Glomerular visceral epithelial cell (primary cell): ENCODE results near the gene SNAPIN.
"Not testable (repeated sequence)": the region's sequence is repeated elsewhere in the genome, so short reads cannot be mapped to it uniquely, and the experiment has no call there.

ENCODE experiments used
- DNase-seq: peaks from one replicate; pipeline ENCODE4 v3.0.0-alpha.2; 2016; ENCODE audit errors: extremely low spot score

The SNAPIN gene

DNA sequence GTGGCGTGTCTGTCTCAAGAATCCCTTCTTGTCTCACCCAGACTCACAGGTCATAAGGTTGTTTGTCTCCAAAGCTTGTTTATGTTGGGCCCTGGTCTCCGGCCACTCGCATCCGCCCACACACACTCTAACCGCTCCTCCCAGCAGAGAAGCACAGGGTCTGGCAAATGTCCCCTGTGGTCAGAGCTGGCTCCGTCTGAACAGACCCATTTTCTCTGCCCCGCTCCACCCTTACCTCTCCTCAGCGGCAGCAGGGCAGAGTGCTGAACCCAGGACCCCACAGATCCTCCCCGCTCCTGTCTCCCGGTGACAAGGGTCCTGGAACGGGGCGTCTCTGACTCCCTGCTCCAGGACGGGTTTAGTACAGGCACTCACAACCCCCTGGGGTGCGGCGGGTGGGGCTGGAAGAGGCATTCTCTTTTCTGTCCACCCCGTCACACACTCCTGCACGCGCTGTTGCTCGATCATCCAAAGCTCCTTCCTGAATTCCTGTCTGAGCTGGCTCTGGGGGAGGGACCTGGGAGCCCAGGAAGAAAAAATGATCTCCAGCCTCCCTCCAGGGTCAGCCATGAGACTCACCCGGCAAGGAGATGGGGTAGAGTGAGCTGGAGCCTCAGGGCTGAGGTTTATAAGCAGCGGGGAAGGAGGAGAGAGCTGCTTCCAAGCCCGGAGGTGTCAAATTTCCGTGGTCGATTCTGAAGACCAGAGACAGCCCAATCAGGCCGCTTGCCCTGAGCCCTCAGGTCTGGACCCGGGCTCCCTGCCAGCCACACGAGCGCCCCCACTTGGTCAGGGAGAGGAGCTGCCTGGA lies 31.4 kb upstream of the SNAPIN start, which contains the start of gene S100A13:
Gene S100A13, minus strand, starts transcription at position 602 of the 811 bp plus-strand sequence. CDS start 1,033 bp downstream, outside the sequence.
- peak; percentile 97 for DNase-seq

DNA sequence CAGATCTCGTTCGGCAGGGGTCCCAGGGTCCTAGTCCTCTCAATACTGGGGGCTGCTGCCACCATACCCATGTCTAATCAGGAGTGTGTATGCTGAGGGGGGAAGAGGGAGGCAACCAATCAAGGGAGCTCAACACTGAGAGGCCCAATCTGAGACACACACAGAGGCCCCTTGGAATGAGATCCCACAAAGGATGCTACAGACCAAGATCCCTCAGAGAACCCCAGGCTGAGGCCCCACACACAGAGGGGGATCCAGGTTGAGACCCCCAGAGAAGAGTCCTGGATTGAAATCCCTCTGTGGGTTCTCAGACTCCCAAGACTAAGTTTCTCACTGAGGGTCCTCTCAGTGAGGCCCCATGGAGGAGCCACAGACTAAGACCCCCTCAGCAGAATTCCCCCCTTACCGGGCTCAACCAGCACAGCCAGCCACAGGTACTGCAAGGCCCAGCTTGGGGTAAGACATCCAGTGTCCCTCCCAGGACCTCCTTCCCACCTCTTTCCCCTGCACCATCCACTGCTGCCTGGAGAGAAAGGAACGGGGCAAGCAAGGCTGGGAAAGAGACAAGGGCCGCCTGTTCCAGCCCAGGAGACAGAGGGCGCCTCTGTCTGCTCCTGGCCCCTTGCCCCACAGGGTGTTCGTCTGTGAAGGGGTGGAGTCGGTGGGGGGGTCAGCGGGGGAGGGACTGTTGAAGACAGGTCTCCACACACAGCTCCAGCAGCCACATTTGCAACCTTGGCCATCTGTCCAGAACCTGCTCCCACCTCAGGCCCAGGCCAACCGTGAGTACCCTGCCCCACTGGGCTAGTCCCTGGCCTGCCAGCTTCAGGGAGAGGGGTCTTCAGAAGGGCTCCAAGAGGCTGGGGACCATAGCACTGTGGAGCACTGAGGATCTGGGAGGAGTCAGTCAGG lies 30.5 kb upstream of the SNAPIN start, which contains the start of gene S100A1:
Gene S100A1, plus strand, starts transcription at position 720 of the 912 bp plus-strand sequence. CDS start 2,088 bp downstream, outside the sequence.
- DNase-seq, result no peak

DNA sequence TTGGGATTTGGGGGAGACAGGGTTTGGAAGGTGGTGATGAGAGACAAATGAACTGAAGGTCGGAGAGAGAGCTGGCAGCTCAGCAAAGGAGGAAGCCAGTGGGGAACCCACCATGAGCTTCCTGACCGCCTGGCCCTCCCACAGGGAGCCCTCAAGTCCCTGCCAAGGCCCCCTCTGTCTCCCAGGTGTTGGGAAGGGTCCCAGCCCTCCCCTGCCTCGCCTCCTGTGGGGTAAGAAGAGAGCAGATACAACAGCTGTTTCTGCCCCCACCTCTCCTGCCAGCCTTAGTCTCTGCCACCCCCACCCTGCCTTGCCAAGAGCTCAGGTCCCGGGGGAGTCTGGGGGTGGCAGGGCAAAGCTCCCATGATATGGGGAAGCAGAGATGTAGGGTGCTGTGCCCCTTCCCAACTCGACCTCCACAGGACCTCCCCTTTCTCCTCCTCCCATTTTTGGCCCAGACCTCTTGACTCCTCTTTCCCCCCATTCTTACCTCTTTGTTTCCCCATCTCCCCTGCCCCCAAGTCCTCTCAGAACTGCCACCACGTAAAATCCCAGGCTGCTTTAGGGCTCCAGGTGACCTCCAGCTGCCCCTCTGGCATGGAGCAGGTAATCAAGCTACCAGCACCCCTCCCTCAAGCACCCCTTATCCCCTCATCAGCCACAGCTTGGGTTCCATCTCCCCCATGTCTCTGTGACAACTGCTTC lies 29.7 kb upstream of the SNAPIN start:
- no peak for DNase-seq

DNA sequence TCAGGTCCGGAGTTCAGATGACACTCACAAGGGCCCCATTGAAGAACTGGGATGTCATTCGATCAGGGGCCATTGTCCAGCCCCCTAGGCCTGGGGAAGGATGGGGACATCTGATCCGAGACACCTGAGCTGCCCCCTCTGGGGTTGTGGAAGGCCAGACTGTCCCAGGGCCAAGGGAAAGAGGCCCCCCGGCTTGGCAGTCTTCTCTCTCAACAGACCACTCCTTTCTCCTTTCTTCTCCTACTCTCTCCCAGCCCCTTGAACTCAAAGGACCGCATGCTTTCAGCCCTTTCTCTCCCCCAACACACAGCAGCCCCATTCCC lies 29.2 kb upstream of the SNAPIN start:
- no peak for DNase-seq

DNA sequence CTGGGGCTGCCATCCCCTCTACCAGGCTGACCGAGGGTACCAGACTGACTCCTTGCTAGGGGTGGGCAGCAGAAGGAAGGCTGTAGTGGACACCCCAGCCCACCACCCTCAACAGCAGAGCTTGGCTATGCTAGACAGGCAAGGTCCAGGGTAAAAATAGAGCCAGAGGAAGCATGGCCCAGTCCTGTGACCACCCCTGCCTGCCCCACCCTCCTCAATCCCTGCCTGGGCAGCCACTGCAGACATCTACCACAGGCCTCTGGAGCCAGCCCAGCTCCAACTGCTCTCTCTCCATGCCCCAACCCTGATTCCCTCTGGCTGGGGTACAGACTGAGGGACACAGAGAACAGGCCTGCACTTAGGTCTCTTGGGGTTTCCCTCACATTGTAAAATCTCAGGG lies 28.5 kb upstream of the SNAPIN start:
- no peak for DNase-seq

DNA sequence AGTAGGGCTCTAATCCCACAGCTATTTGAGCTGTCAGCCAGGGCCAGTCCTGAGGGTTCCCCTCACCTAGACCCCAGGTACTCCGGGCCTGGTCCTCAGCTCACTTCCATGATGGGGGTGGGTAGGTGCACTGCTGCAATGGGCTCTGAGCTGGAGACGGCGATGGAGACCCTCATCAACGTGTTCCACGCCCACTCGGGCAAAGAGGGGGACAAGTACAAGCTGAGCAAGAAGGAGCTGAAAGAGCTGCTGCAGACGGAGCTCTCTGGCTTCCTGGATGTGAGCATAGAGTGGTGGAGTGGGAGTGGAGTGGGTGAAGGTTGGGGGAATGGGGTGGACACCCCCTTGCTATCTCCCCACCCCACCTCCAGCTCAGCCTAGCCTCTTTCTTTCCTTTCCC lies 28.1 kb upstream of the SNAPIN start:
- DNase-seq, result no peak

DNA sequence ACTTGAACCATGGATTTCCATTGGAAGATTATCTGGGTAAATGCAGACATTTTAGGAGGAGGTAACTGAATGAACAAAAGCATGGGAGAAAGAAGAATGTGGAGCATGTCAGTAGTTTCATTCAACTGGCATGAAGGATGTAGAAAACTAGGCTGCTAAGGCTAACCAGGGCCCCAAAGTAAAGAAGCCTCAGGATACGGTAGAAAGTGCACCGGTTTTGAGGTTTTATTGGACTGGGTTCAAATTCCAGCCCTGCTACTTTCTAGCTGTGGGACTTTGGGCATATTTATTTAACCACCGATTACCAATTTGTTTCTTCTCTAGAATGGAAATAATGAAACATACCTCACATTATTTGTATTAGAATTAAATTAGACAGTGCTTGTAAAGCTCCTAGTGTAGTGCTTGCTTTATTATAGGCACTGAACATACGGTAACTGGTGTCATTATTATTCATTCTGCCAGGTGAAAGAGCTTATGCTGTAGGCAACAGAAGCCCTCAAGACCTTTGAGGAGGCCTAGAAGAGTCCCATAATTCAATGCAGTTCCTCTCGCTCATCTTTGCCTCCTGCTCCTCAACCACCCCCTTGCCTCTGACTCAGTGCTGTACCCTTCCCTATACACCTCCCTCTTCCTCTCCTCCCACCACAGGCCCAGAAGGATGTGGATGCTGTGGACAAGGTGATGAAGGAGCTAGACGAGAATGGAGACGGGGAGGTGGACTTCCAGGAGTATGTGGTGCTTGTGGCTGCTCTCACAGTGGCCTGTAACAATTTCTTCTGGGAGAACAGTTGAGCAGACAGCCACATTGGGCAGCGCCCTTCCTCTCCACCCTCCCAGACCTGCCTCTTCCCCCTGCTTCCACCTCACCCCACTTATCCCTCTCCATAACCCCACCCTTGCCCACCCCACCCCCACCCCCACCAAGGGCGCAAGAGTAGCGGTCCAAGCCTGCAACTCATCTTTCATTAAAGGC lies 27.2 kb upstream of the SNAPIN start:
- no peak for DNase-seq

DNA sequence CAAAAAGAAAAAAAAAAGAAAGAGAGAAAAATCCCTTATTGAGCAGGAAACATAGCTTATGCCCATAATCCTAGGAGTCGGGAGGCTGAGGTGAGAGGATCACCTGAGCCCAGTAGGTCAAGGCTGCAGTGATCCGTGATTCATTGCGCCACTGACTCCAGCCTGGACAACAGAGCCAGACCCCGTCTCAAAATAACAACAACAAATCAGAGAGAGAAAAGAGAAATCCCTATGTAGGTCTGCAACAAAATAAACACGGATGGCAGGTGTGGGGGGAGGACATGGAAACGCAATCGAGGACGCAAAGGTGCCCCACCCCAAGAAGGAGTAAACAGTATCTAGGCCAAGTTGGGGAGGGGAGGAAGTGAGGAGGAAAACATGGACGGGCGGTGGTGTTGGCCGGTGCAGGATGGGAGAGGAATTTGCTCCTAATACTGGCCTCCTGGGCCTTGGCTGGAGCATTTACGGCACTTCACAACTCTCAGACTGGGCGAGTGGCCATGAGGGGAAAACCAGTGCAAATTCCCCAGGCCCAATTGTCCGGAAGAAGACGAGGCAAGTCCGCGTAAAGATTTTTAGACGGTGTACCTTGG lies 25.2 kb upstream of the SNAPIN start:
- DNase-seq, result no peak

DNA sequence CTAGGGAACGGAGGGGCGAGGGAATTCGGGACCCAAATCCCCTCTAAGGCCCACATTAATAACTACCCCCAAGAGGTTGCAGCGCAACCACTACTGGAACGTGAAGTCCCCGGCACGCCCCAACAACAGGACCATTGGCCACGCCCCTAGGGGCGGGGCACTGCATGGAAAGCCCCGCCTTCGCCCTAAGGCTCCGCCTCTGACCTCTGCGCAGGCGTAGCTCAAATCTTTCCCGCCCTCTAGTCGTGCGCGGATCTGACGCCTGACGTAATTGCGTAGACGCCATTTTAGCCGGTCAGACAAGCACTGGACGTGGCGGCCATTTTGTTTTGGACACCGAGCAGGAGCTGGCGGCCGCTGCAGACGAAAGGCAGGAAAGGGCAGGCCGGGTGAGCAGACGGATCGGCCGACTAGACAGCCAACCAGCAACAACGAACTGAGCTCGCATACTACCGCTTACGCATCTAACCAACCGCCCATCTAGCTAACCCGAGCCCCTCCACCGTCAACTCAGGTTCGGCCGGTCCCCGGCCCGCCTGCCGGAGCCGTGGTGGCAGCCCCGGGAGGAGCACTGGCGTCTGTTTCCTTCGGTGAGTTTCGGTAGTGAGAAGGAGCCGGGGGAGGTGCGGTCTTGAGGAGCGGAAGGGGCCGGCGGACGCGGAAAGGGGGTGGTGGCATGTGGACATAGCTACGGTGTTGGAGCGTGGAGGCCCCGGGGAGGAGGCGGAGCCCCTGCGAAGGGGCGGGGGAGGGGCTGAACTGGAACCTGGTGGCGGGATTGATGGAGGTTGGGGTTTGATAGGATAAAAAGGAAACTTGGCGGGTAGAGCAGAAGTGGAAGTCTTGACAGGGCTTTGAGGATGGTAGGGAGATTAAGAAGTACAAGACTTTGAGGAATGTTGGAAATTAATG lies 24.5 kb upstream of the SNAPIN start, which contains the start of gene CHTOP:
Gene CHTOP, plus strand, starts transcription at position 313 of the 912 bp plus-strand sequence. CDS start 2,523 bp downstream, outside the sequence.
- peak; percentile 99 for DNase-seq

DNA sequence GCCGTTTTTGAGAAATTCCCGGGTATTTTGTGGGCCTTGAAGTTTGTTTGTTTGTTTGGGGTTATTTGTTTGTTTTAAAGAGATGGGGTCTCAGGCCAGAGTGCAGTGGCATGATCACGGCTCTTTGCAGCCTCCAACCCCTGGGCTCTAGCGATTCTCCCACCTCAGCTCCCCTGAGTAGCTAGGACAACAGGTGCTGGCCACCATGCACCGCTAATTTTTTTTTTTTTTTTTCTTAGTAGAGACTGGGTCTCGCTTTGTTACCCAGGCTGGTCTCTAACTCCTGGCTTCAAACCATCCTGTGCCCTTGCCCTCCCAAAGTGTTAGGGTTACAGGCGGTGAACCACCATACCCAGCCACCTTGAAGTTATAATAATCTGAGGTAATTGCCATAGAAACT lies 22.6 kb upstream of the SNAPIN start:
- DNase-seq, result no peak

DNA sequence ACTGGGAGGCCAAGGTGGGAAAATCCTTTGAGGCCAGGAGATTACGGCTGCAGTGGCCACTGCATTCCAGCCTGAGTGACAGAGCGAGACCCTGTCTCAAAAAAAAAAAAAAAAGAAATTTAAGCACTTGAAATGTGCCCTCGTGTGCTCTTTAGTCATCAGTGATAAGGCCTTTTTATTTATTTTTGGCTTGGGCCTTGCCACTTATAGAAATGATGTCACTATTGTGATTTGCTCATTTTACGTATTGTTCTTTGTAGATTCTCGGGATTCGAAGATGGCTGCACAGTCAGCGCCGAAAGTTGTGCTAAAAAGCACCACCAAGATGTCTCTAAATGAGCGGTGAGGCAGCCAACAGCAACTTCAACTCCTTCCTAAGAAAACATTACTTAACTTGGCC lies 22.2 kb upstream of the SNAPIN start:
- no peak for DNase-seq

DNA sequence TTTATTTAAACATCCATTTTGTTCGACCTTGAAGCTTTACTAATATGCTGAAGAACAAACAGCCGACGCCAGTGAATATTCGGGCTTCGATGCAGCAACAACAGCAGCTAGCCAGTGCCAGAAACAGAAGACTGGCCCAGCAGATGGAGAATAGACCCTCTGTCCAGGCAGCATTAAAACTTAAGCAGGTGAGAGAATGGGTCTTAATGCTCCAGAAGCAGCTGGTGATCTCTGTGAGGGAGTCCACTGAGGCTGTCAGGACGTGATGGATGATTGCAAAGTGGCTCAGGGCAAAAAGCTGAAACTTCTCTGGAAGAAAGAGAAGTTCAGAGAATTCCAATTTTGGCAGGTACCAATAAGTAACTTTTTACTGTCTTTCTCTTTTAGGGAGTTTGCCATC lies 20.2 kb upstream of the SNAPIN start:
- no peak for DNase-seq

DNA sequence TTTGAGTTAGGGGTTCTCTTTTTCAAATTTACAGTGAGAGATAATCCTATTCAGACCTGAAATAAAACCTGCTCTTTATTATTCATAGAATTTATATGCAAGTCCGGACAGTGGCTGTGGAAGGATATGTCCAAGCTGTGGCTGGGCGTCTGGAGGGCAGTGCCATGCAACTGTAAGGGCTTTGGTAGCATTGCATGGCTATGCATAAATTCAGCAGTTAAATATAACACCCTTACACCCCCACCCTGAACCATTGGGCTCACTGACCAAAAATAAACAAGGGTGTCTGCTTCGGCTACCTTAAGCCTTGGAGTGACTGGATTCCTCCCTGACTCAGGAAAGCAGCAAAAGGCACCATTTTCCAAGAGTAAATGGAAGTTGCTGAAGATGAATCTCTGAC lies 19.2 kb upstream of the SNAPIN start:
- no peak for DNase-seq

DNA sequence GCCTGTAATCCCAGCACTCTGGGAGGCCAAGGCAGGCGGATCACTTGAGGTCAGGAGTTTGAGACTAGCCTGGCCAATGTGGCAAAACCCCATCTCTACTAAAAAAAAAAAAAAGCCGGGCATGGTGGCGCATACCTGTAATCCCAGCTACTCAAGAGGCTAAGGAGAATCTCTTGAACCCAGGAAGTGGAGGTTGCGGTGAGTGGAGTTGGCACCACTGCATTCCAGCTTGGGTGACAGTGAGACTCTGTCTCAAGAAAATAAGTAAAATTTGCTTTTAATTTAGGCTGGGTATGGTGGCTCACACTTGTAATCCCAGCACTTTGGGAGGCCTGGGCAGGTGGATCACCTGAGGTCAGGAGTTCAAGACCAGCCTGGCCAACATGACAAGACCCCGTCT lies 18.3 kb upstream of the SNAPIN start:
- not testable (repeated sequence) for DNase-seq

DNA sequence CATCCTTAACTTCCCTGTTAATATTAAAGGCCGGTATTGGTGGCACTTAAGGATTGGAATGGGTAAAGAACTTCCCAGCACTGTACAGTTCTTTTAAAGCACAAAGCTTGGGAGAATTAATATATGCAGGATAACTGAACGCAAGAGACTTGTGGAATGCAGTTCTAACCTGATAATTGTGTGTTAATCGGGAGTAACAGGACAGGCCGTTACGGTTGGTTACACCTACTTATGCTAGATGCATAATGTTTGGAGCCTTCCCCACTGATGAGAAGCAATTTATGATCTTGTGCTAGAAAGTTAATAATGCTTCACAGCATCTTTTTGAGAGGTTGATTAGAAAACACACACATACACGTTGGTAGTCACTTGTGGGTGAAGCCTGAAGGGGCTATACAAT lies 17.6 kb upstream of the SNAPIN start:
- no peak for DNase-seq

DNA sequence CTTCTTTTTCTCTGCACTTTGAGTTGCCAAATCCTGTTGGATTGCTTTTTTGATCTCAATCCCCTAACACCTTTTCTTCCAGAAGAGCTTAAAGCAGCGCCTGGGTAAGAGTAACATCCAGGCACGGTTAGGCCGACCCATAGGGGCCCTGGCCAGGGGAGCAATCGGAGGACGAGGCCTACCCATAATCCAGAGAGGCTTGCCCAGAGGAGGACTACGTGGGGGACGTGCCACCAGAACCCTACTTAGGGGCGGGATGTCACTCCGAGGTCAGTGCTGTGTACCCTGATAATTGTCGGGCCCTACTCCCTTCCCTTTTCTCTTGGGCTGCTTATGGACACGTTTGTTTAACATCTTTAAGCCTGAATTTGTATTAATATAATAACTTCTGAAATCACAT lies 16.3 kb upstream of the SNAPIN start:
- DNase-seq, result no peak

DNA sequence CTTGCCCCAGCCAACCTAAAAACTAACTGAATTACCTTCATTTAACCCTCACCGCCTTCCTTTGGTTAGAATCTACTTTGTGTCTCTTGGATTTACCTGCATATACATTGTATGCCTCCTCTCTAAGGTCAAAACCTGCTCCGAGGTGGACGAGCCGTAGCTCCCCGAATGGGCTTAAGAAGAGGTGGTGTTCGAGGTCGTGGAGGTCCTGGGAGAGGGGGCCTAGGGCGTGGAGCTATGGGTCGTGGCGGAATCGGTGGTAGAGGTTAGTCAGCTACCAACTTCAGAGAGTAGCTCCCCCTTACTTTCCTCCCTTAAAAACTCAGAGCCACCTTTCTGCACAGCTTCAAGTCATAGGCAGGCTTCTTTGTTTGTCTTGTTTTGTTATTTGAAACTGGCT lies 15.4 kb upstream of the SNAPIN start:
- DNase-seq, result no peak

DNA sequence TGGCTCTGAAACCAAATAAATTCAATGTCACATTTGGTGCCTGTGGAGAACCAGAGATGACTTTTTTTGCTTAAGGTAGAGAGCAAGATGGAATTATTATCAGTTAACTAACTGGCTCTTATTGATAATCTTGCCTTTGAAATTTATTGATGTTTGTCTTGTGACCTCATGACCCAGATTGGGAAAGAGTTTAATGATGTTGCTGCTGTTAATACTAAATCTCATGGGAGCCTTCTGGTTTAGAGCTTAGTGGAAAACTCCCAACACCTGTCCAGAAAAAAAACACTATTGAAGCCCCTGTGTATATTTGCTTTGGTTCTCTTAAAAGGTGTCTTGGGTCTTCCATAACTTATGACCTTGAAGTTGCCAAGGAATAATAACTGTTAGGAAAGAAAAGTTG lies 14.7 kb upstream of the SNAPIN start:
- DNase-seq, result no peak

DNA sequence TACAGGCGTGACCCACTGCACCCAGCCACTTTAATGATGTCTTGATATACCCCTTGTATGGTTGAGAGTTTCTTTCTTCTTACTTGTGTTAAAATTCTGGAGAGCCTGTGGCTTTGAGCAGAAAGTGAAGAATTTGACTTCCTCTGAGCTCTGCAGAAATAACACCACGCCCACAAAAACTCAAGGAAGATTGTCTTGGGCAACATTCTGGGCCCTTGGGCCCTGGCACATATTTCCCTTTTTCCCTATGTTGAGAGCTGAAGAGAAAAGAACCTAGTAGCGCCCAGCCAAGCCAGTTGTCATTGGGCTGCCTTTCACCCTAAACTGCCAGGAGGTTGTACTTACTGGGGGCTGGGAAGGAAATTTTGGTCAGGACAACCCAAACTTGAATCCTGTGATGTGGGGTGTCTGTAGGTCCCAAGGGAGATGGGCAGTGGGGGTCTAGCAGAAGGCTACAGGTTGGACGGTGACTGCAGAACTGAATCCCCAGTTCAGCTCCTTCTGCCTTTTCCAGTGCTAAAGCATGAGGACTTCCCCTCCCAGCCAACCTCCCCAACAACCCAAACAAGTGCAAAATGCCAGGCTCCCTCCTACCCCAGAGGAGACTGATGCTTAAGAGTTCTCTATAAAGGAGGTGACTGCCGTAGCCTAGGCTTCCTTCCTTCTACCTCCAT lies 11.7 kb upstream of the SNAPIN start:
- no peak for DNase-seq
